Renal pelvis (tissue), 12 donors: Measurements from ENCODE around the gene GHRL. TPM values are rescaled to one million over a fixed set of nuclear protein-coding genes. Genes with fewer than 3 reads are reported as not detected.

Source experiments
- DNase-seq: peaks from one replicate; pipeline ENCODE4 v3.0.0-alpha.2; 2013
- long read RNA-seq, 16 experiments: transcript quantifications; one replicate each; lab custom pipeline, GENCODE V29; 2026
- polyA plus RNA-seq, 3 donors: library from polyadenylated mRNA; unstranded; fragments of 120-200 nt; gene quantifications; one replicate each; pipeline ENCODE4 v1.2.1, GENCODE V29; 2013; ENCODE audit not compliant: insufficient read length in 3 of 3

Gene GHRL
- polyA plus RNA-seq, result 1 to 10 TPM; 2.3 to 5.4 (median 3.8) TPM
- long read RNA-seq, donor 1, result 0 reads
- long read RNA-seq, donor 2, partial matches to known transcripts, result 0 of 2 reads
- long read RNA-seq, donor 2, other reads (novel, unspliced or antisense), result 0 of 2 reads
- long read RNA-seq, donor 3, partial matches to known transcripts, result 0 of 1 reads
- long read RNA-seq, donor 3, other reads (novel, unspliced or antisense), result 0 of 1 reads
- long read RNA-seq, donor 4, result 0 reads
- long read RNA-seq, donor 5, partial matches to known transcripts, result 0 of 1 reads
- long read RNA-seq, donor 5, other reads (novel, unspliced or antisense), result 0 of 1 reads
- long read RNA-seq, donor 6, result 0 reads
- long read RNA-seq, donor 7, result 0 reads
- long read RNA-seq, donor 8, partial matches to known transcripts, result 0 of 1 reads
- long read RNA-seq, donor 8, other reads (novel, unspliced or antisense), result 0 of 1 reads
- long read RNA-seq, donor 9, partial matches to known transcripts, result 0 of 4 reads
- long read RNA-seq, donor 9, other reads (novel, unspliced or antisense), result 0 of 4 reads
- long read RNA-seq, donor 10, partial matches to known transcripts, result 0 of 3 reads
- long read RNA-seq, donor 10, other reads (novel, unspliced or antisense), result 0 of 3 reads
- long read RNA-seq, donor 11, partial matches to known transcripts, result 0 of 1 reads
- long read RNA-seq, donor 11, other reads (novel, unspliced or antisense), result 0 of 1 reads
- long read RNA-seq, donor 12, partial matches to known transcripts, result 0 of 3 reads
- long read RNA-seq, donor 12, other reads (novel, unspliced or antisense), result 0 of 3 reads
- long read RNA-seq, donor 13, result 0 reads
- long read RNA-seq, donor 14, result 0 reads
- long read RNA-seq, donor 15, transcript GHRL-214 (4 exons, 656 nt), result major isoform, 13 of 47 reads
- long read RNA-seq, donor 15, partial matches to known transcripts, result 34 of 47 reads
- long read RNA-seq, donor 15, other reads (novel, unspliced or antisense), result 0 of 47 reads
- long read RNA-seq, donor 16, result 0 reads

DNA sequence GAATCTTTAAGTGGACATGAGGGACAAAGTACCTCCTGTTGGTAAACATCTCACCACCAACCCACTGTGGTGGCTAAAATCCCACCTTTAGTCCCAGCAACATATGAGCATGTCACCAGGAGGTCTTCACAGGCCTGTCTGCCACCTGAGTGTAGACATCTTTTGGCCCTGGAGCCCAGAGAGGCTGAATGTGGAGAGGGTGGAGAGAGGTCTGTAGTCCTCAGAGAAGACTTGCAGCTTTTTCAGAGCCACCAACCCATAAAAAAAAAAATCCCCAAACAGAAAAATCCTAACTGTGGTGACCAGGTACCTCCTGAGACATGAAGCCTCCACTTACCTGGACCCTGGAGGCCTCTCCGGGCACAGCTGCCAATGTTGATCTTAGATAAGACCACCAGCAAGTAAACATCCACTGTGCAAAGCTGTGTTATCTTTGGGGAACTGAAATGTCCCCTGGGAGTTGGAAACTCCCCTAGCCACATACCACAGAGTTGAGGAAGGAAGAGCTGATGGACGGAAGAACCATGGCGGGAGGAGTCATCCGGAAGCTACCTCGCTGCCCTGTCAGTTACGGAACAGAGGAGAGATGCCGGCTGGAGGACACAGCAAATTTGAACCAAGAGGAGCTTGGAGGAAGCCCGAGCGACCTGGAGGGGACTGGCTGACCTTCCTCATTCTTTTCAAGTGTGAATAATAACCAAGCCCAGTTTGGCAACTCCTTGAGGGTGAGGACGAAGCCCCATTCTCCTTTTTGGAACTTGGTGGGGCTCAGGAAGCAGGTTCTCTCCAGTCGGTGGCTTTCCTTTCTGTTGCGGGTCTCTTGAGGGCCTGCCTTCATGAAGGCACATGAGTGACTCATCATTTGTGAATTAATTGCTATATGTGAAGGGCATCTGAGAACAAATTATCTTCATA, at the start of gene GHRL:
Gene GHRL, minus strand, starts transcription at position 443 of the 915 bp plus-strand sequence. CDS start 2,767 bp downstream, outside the sequence.
- no peak for DNase-seq

DNA sequence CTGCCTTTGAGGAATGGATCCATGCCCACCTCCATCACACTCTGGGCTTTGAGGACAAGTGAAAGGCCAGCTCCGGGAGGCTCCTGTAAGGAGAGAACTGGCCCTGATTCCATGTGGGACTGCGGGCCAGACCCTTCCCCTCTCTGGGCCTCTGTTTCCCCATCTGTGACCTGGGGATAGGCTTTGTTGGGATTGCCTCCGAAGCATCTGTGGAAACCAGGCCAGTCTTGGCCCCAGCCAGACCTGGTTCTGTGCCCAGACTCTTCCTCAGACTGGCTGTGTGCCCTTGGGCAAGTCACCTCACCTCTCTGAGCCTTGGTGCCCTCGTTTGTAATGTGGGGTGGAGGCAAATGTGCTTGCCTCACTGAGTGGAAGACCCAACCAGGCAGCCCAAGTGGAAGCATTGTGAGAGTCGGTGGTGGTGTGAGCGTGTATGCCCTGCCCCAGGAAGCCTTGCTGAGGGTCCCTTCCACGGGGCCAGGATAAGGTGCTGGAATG, 49.2 kb upstream of the GHRL start:
- DNase-seq, result no peak

DNA sequence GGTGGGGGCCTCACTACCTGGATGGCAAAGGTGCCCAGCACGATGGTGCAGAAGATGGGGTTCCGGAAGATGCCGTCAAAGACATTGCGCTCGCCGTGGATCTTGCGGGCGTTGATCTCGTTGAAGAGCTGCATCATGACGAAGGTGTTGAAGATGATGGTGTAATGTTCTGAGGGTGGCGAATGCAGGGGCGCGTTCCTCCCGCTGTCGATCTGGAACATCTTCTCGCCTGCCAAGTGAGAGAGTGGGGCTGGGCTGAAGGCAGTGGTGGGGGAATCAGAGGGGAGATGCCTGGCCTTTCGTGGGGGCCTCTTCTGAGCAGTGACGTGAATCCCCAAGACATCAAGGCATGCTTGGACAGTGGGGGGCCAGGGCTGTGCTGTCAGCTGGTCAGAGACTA, 47.7 kb upstream of the GHRL start:
- DNase-seq, result no peak

DNA sequence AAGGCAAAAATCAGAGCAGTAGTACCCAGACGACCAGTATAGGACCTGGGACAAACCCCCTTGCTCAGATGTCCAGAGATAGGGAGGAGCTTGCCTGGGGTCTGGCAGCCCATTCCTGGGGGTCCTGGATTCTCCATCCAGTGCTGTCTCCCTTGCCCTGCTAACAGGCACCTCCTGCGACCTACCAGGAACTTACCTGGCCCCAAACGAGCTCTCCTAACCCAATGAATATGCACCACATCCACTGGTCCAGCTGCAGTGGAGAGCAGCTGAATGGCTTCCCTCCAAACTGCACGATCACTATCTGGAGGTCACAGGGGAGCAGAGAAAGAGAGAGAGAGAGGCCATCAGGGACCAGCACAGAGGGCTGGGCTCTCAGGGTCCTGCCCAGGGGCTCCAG, 47.3 kb upstream of the GHRL start:
- no peak for DNase-seq

DNA sequence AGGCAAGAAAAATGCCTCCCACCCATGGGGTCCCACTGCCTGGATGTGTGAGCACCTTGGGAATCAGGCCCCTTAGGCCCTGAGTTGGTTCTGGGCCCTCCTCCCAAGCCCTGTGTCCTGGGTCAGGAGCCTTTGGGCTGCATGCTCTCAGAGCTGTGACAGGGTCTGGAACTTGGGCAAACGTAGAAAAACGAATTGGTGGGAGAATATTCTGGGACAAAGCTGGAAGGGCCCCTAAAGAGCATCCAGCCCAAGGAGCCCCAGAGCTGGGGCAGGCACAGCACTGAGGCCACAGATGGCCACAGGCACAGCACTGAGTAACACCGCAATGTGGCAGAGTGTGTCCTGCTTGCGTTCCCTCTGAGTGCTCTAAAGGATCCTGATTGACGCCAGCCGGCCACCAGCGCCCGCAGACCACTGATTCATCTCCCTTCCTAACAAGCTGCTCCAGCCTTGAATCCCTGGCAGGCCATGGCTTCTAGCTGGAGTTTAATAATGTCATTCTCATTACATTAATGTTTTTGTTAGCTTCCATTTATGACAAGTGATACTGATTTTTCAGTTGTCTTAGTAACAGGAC, 46.7 kb upstream of the GHRL start:
- DNase-seq, result no peak

DNA sequence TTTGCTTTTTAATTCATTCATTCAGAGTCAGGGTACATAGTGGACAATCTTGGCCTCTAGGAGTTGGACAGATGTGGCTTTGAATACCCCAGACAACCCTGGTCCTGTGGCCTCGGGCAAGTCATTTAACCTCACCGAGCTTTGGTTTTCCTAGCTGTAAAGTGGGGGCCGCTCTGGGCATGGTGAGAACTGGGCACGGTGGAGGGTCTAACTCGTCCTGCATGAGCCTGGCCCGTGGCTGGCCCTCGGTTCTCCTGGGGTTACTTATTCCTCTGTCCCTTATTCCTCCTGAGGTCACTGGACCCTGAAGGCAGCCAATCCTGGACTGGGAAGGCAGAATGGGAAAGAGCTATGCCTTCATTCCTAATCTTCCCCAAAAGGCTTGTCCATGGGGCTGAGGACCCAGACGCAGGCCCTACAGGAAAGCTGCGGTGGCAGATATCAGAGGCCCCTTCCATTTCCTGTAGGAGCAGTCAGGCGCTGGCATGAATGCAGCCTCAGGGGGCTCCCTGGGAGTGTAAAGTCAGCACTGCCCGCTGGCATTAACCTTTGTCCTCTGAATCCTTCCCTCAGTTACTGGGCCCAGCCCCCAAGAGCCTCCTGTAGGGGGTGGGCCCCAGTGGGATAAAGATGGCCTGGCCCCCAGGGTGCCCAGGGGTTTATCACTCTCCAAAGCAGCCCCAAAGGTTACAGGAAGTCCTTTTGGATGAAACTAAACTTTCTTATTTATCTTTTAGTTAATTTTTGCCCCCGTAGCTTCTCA, 46.0 kb upstream of the GHRL start:
- no peak for DNase-seq

DNA sequence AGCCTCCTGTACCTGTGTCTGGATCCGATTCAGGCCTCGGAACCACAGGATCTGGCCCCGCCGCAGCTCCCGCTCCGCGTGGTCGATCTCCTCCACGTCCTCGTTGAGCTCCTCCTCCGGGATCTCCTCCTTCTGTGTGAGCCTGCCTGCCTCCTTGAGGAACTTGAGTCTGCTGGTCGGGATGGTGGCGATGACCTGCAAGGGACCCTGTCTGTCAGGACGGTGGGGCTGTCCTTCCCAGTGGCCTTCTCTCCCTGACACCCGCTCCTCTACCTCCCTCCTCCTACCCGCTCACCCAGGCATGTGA, 45.4 kb upstream of the GHRL start:
- no peak for DNase-seq

GRCh38 chr3:10337323-10338163, 44.8 kb upstream of the GHRL start:
- DNase-seq, result no peak

GRCh38 chr3:10336761-10337160, 44.0 kb upstream of the GHRL start:
- DNase-seq, result no peak

- no peak for DNase-seq
Observed at GRCh38 chr3:10335871-10336622, 43.3 kb upstream of the GHRL start.

GRCh38 chr3:10335190-10335738, 42.5 kb upstream of the GHRL start:
- DNase-seq, result no peak

- DNase-seq, result no peak
Observed at GRCh38 chr3:10334459-10334858, 41.7 kb upstream of the GHRL start.

DNA sequence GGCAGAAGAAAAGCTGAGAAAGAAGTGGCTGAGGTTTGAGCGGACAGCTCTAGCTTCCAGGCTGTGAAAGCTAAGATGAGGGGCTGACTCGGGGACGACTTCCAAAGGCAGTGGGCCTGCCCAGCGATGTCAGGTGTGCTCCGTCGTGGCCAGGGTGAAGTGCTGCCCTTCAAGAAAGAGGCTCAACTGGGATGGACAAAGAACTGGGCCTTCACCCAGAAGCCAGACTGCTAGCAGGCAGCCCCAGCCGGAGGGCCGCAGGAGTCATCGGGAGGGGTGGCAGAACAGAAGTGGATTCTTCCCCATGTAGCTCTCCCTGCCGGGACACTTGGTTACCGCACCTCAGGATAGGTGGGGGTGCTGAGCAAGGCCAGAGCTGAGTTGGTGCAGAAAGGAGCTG, 41.3 kb upstream of the GHRL start:
- no peak for DNase-seq

GRCh38 chr3:10333349-10333650, 40.6 kb upstream of the GHRL start:
- DNase-seq, result no peak

DNA sequence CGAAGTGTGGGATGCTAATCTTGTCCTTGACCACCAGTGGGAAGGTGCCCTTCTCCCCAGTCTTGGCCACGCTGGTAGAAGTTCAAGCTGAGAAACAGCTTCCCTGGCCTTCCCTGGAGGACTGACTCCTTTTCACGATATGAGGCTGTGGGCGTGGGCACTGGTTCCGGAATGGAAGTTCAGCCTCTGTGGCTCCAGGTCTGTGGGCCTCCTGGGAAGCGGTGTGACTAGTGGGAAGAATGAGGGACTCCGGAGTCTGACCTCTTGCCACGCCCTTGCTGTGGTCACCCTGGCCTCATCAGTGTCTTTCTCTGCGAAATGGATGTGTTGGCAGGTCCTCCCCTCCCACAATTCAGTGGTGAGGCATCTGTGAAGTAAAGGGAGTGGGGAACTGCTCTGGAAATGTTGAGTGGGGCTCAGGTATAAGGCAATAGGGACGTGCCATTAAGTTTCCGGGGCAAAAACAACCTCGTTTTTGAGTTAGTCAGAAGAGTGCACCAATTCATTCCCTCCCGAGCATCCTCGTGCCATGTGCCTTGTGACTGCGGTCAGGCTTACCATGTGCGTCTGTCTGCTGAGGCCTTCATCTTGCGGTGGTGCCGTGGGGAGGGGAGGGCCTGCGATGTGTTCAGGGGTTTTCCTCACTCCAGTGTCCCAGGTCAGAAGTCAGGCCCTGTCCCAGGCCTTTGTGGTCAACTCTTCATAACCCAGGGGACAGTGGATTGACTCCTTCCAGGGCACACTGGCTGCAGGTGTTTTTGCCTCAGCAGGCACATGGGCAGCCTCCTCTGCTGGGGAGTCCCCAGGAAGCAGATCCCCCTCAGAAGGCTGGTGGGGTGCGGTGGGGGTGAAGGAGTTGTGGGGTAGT, 40.0 kb upstream of the GHRL start:
- no peak for DNase-seq

GRCh38 chr3:10331320-10331719, 38.6 kb upstream of the GHRL start:
- no peak for DNase-seq

DNA sequence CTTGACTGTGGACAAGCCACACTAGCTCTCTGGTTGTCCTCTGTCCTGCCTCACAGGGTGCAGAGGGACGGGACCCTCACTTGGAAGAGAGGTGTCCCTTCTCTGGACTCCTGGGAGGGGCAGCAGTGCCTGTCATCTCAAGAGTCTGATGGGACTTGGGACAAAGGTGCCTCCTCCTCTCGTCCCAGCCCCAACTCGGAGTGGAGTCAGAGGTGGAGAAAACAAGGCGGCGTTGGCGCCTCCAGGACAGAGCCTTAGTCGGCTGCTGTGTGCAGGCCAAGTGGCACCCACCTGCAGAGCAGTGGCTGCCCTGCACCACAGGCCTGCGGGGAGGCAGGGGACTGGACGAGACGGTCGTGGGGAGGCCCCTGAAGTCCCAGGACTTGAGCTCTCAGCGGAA, 37.6 kb upstream of the GHRL start:
- DNase-seq, result no peak
